Endodermal cell (in vitro differentiated cells): ENCODE measurements around the gene VPS11. TPM values are rescaled to one million over a fixed set of nuclear protein-coding genes. Genes with fewer than 3 reads are reported as not detected.

Experiments
- DNase-seq: peaks from one replicate; pipeline ENCODE4 v3.0.0-alpha.2; 2017
- H3K27ac ChIP-seq: 2 replicates; pipeline ENCODE4 v1.5.1; 2013; ENCODE audit warnings: mild to moderate bottlenecking, low read depth, low read length, moderate library complexity
- H3K27me3 ChIP-seq: 2 replicates; pipeline ENCODE4 v1.6.1; 2013; ENCODE audit warnings: mild to moderate bottlenecking, low read length, moderate library complexity; ENCODE audit not compliant: insufficient read depth, control insufficient read depth, poor library complexity, severe bottlenecking
- H3K36me3 ChIP-seq: 2 replicates; pipeline ENCODE4 v1.7.0; 2013; ENCODE audit warnings: mild to moderate bottlenecking, low read length, moderate library complexity; ENCODE audit not compliant: control insufficient read depth, insufficient read depth
- H3K4me1 ChIP-seq: one replicate; pipeline ENCODE4 v1.7.0; 2013; ENCODE audit warnings: low read length; ENCODE audit not compliant: control insufficient read depth, insufficient read depth
- H3K4me3 ChIP-seq: 2 replicates; pipeline ENCODE4 v1.5.1; 2013; ENCODE audit warnings: mild to moderate bottlenecking, low read length, moderate library complexity
- H3K9ac ChIP-seq: 2 replicates; pipeline ENCODE4 v1.6.1; 2013; ENCODE audit warnings: mild to moderate bottlenecking, low read length, moderate library complexity; ENCODE audit not compliant: poor library complexity, severe bottlenecking; ENCODE audit errors: extremely low read depth
- H3K9me3 ChIP-seq: 2 replicates; pipeline ENCODE4 v1.6.1; 2013; ENCODE audit warnings: mild to moderate bottlenecking, low read length, moderate library complexity; ENCODE audit not compliant: control insufficient read depth
- H3K27ac Mint-ChIP-seq: 2 replicates; pipeline ENCODE4 v1.8.0; 2020; ENCODE audit warnings: mixed read lengths
- H3K27me3 Mint-ChIP-seq: 2 replicates; pipeline ENCODE4 v1.8.0; 2021; ENCODE audit warnings: mild to moderate bottlenecking, mixed read lengths; ENCODE audit not compliant: insufficient read depth
- H3K36me3 Mint-ChIP-seq: 2 replicates; pipeline ENCODE4 v1.8.0; 2020; ENCODE audit warnings: low read depth, mixed read lengths
- H3K4me1 Mint-ChIP-seq: 2 replicates; pipeline ENCODE4 v1.8.0; 2020; ENCODE audit warnings: mixed read lengths
- H3K4me3 Mint-ChIP-seq: 2 replicates; pipeline ENCODE4 v1.8.0; 2020; ENCODE audit warnings: mild to moderate bottlenecking, moderate library complexity, mixed read lengths
- H3K9me3 Mint-ChIP-seq: 2 replicates; pipeline ENCODE4 v1.8.0; 2020; ENCODE audit warnings: mild to moderate bottlenecking, mixed read lengths
- CTCF ChIP-seq: fragments of 200-600 bp; sonication (generic); conservative IDR thresholded peaks from 2 replicates; pipeline ENCODE4 v1.5.0; 2021; ENCODE audit warnings: antibody characterized with exemption, mild to moderate bottlenecking
- WGBS, 2 experiments: methylation state at CpG; one replicate each; pipeline versions ENCODE4 v1.1.5 to v1.1.7; 2013; ENCODE audit warnings: missing lambda C conversion rate in 2 of 2, mixed read lengths in 1 of 2; ENCODE audit not compliant: insufficient coverage in 1 of 2, insufficient read length in 1 of 2; 5-methylcytosine and 5-hydroxymethylcytosine counted together
- microRNA-seq: library from miRNA; unstranded; fragments of <30 nt; microRNA quantifications from one replicate; pipeline ENCODE4 v1.2.0, GENCODE V29; 2020; ENCODE audit warnings: borderline microRNAs expressed
- total RNA-seq, 2 donors: library from RNA; stranded (reverse); fragmentation: NEBNext Ultra II Directional in 1 of 2; extraction: Animal tissue kit (Norgen Biotek cat#: 25700) in 1 of 2; gene quantifications; 2 replicates in 1 of 2; 3 replicates in 1 of 2; pipeline ENCODE4 v1.2.1, GENCODE V29; 2021

VPS11 gene
- total RNA-seq, 2 donors from 2014 or later = 26.9 to 29.1 TPM

GRCh38 chr11:119130662-119131061 is 63.0 kb downstream of the VPS11 start:
- no peaks in the 10 kb centered on the region for H3K9me3 Mint-ChIP-seq
- DNase-seq = no peak
- WGBS, 2 experiments = 88 to 91% methylated on average over 1 to 3 of the region's 3 CpGs
- H3K27me3 Mint-ChIP-seq = no peaks in the 10 kb centered on the region
- Histone ChIP-seq H3K9me3 (no peaks in the 10 kb centered on the region), H3K4me3 (no peak overlapping the region), H3K9ac (no peak overlapping the region), H3K4me1 (no peaks in the 10 kb centered on the region), H3K36me3 (peaks cover 65% of the 10 kb centered on the region), H3K27me3 (no peaks in the 10 kb centered on the region), H3K27ac (no peak overlapping the region)
- H3K4me3 Mint-ChIP-seq = no peak overlapping the region
- H3K27ac Mint-ChIP-seq = no peak overlapping the region
- no peak for TF ChIP-seq CTCF
- H3K36me3 Mint-ChIP-seq = peaks cover 71% of the 10 kb centered on the region
- no peaks in the 10 kb centered on the region for H3K4me1 Mint-ChIP-seq

Small RNAs within 50 kb of the gene (microRNA-seq; reads per million reads assigned to microRNA genes)
- gene MIR3656 = not detected

Other genes starting within 250 kb of the VPS11 start
- gene CXCR5, start 183.9 kb upstream of the VPS11 start, total RNA-seq = under 1 TPM in 1 of 2 donors, not detected in 1; 0.07 TPM
- gene BCL9L, start 141.9 kb upstream of the VPS11 start, total RNA-seq = 10 to 100 TPM; 73.9 to 77.3 TPM
- under 1 TPM in 1 of 2 donors, not detected in 1; 0.38 TPM for gene UPK2, start 111.5 kb upstream of the VPS11 start, total RNA-seq
- not detected for gene FOXR1, start 96.1 kb upstream of the VPS11 start, total RNA-seq
- 10 to 100 TPM; 38.7 to 43.3 TPM for gene CENATAC, start 69.7 kb upstream of the VPS11 start, total RNA-seq
- gene RPS25, start 49.5 kb upstream of the VPS11 start, total RNA-seq = 1,000 to 10,000 TPM; 1,289 to 1,299 TPM
- gene TRAPPC4, start 49.1 kb upstream of the VPS11 start, total RNA-seq = 10 to 100 TPM; 60.0 to 66.8 TPM
- 10 to 100 TPM; 63.6 to 75.3 TPM for gene SLC37A4, start 36.9 kb upstream of the VPS11 start, total RNA-seq
- gene HYOU1, start 10.6 kb upstream of the VPS11 start, total RNA-seq = 100 to 1,000 TPM; 277 to 315 TPM
- 10 to 100 TPM; 45.9 to 54.8 TPM for gene HMBS, start 17.1 kb downstream of the VPS11 start, total RNA-seq
- 10 to 100 TPM; 49.4 to 51.9 TPM for gene DPAGT1, start 34.0 kb downstream of the VPS11 start, total RNA-seq
- gene C2CD2L, start 39.5 kb downstream of the VPS11 start, total RNA-seq = 1 to 10 TPM; 2.4 to 3.1 TPM
- gene HINFP, start 53.8 kb downstream of the VPS11 start, total RNA-seq = 10 to 100 TPM; 43.8 to 44.8 TPM
- gene ABCG4, start 81.2 kb downstream of the VPS11 start, total RNA-seq = 1 to 10 TPM; 1.5 to 1.8 TPM
- 10 to 100 TPM; 21.8 to 29.6 TPM for gene NLRX1, start 100.9 kb downstream of the VPS11 start, total RNA-seq
- gene NHERF4, start 117.7 kb downstream of the VPS11 start, total RNA-seq = under 1 TPM; 0.11 to 0.97 TPM
- gene CBL, start 138.5 kb downstream of the VPS11 start, total RNA-seq = 10 to 100 TPM; 40.3 to 52.7 TPM
- gene MCAM, start 249.3 kb downstream of the VPS11 start, total RNA-seq = 10 to 100 TPM; 21.9 to 28.3 TPM